HepG2 (cell line): ENCODE data around the gene PLD1. TPM values are rescaled to one million over a fixed set of nuclear protein-coding genes. Genes with fewer than 3 reads are reported as not detected.
A peak's percentile ranks its signal among the peaks of the same experiment; 100 is the strongest.

Experiments
- ATAC-seq: fragments of 200-7000 bp; cut with Tn5 transposase; 3 replicates; pipeline ENCODE4 v1.9.1; 2020; ENCODE audit warnings: mild to moderate bottlenecking, moderate library complexity
- BruUV-seq: library from RNA; stranded (reverse); fragments of 400-500 nt; replicated peaks from 2 replicates; lab custom pipeline; 2021; lab: Mats Ljungman, UMichigan
- CTCF ChIA-PET: fragments of 300-600 bp; formaldehyde crosslinking; extraction: SDS; loops from one replicate; lab custom pipeline; 2021; ENCODE audit warnings: low total read pairs, inconsistent platforms, low intra/inter-chr PET ratio; lab: Yijun Ruan, JAX
- POLR2A ChIA-PET: fragments of 350-600 bp; sonication (Branson Sonifier 250); formaldehyde crosslinking; loops from one replicate; lab custom pipeline; 2020; ENCODE audit warnings: antibody characterized with exemption, inconsistent platforms; lab: Yijun Ruan, JAX
- DNase-seq: peaks from one replicate; pipeline ENCODE4 v3.0.0-alpha.2; 2015; ENCODE audit warnings: low spot score
- FAIRE-seq: peaks from 3 replicates; lab custom pipeline; 2011; peaks lifted over from hg19 to GRCh38; lab: Jason Lieb, UNC
- H2AFZ ChIP-seq: one replicate; pipeline ENCODE4 v1.6.1; 2011; ENCODE audit warnings: low read length, inconsistent platforms
- H3K27ac ChIP-seq: fragments of 300-600 bp; 3 replicates; pipeline ENCODE4 v1.8.0; 2011; ENCODE audit warnings: mixed run types, mild to moderate bottlenecking, mixed read lengths, low read length, inconsistent platforms; ENCODE audit not compliant: insufficient read depth; ENCODE audit errors: extremely low read length
- H3K27me3 ChIP-seq, 2 experiments: fragments of 200-600 bp in 1 of 2; 2 replicates in 1 of 2; 3 replicates in 1 of 2; pipeline versions ENCODE4 v1.6.0 to v1.8.0; 2011; ENCODE audit warnings: low read length in 2 of 2, mild to moderate bottlenecking in 2 of 2, moderate library complexity in 2 of 2, inconsistent platforms in 1 of 2; ENCODE audit not compliant: insufficient read depth in 2 of 2, control insufficient read depth in 1 of 2
- H3K36me3 ChIP-seq, 2 experiments: fragments of 200-600 bp in 1 of 2; replicated peaks in 1 of 2; 2 replicates in 1 of 2; 3 replicates in 1 of 2; pipeline versions ENCODE4 v1.5.1 to v1.8.0; 2011; ENCODE audit warnings: low read length in 2 of 2, inconsistent platforms in 1 of 2; ENCODE audit not compliant: insufficient read depth in 2 of 2, control insufficient read depth in 1 of 2
- H3K4me1 ChIP-seq: 2 replicates; pipeline ENCODE4 v1.5.1; 2012; ENCODE audit warnings: low read length, inconsistent platforms; ENCODE audit not compliant: insufficient read depth
- H3K4me2 ChIP-seq: 2 replicates; pipeline ENCODE4 v1.6.0; 2011; ENCODE audit warnings: low read depth, low read length, inconsistent platforms
- H3K4me3 ChIP-seq, 3 experiments: fragments of 200-600 bp in 1 of 3; sonication (generic), shearing (Covaris generic) in 1 of 3; replicated peaks in 1 of 3; 2 replicates each; pipeline ENCODE4 v1.5.1; 2011 to 2016; ENCODE audit warnings: low read length in 3 of 3, inconsistent platforms in 2 of 3, low read depth in 2 of 3, mild to moderate bottlenecking in 2 of 3, control low read depth in 1 of 3, mixed read lengths in 1 of 3; ENCODE audit not compliant: insufficient read depth in 1 of 3
- H3K79me2 ChIP-seq: one replicate; pipeline ENCODE4 v1.6.1; 2011; ENCODE audit warnings: low read length, inconsistent platforms; ENCODE audit not compliant: insufficient read depth
- H3K9ac ChIP-seq: 2 replicates; pipeline ENCODE4 v1.6.0; 2011; ENCODE audit warnings: mild to moderate bottlenecking, low read depth, low read length, inconsistent platforms; ENCODE audit not compliant: insufficient read depth
- H3K9me3 ChIP-seq: 2 replicates; pipeline ENCODE4 v1.5.1; 2012; ENCODE audit warnings: mild to moderate bottlenecking, low read length
- H4K20me1 ChIP-seq: 2 replicates; pipeline ENCODE4 v1.6.0; 2011; ENCODE audit warnings: inconsistent platforms, mild to moderate bottlenecking, low read length, moderate library complexity; ENCODE audit not compliant: insufficient read depth
- AHDC1 ChIP-seq: sonication (generic); formaldehyde crosslinking; IDR thresholded peaks from 2 replicates; pipeline ENCODE4 v1.5.1; 2020; ENCODE audit warnings: mild to moderate bottlenecking, missing genetic modification reagents, borderline replicate concordance
- ARID2 ChIP-seq: sonication (generic); formaldehyde crosslinking; IDR thresholded peaks from 2 replicates; pipeline ENCODE4 v1.8.1; 2022; ENCODE audit warnings: mild to moderate bottlenecking, missing genetic modification reagents, borderline replicate concordance
- CHCHD3 ChIP-seq: sonication (generic); formaldehyde crosslinking; IDR thresholded peaks from 2 replicates; pipeline ENCODE4 v1.8.0; 2022; ENCODE audit warnings: mild to moderate bottlenecking, missing genetic modification reagents, moderate library complexity
- KDM5B ChIP-seq: sonication (generic); formaldehyde crosslinking; IDR thresholded peaks from 2 replicates; pipeline ENCODE4 v1.4.0; 2020; ENCODE audit warnings: missing genetic modification reagents, mild to moderate bottlenecking, borderline replicate concordance
- PATZ1 ChIP-seq: sonication (generic); formaldehyde crosslinking; IDR thresholded peaks from 2 replicates; pipeline ENCODE4 v1.4.0; 2020; ENCODE audit warnings: missing genetic modification reagents
- ZBTB1 ChIP-seq: sonication (generic); formaldehyde crosslinking; IDR thresholded peaks from 2 replicates; pipeline ENCODE4 v1.4.0; 2020; ENCODE audit warnings: missing genetic modification reagents, borderline replicate concordance
- ZNF224 ChIP-seq: sonication (generic); formaldehyde crosslinking; IDR thresholded peaks from 2 replicates; pipeline ENCODE4 v1.5.0; 2020; ENCODE audit warnings: mild to moderate bottlenecking, missing genetic modification reagents
- ZNF512 ChIP-seq: sonication (generic); formaldehyde crosslinking; IDR thresholded peaks from 2 replicates; pipeline ENCODE4 v1.4.0; 2020; ENCODE audit warnings: mild to moderate bottlenecking, missing genetic modification reagents
- WGBS: methylation state at CpG from one replicate; pipeline ENCODE4 v1.1.6; 2017; ENCODE audit warnings: low lambda C conversion rate; 5-methylcytosine and 5-hydroxymethylcytosine counted together
- in situ Hi-C: cut with HindIII; loops from 2 replicates; pipeline ENCODE4 v1.10.0; 2017; ENCODE audit warnings: low pct_unique_long_range_greater_than_20kb; ENCODE audit not compliant: extremely low pct_ligation_motif_present
- intact Hi-C: fragments of 100-400 bp; cut with micrococcal nuclease; formaldehyde crosslinking; loops from one replicate; pipeline ENCODE4 v1.10.0; 2022; ENCODE audit not compliant: unreplicated experiment
- polyA plus RNA-seq, 8 experiments: library from polyadenylated mRNA; depleted of rRNA in 3 of 8; stranded (reverse) in 7 of 8; unstranded in 1 of 8; fragments of >200 nt; fragmentation: Illumina TruSeq in 4 of 8; extraction: Trizol in 4 of 8; gene quantifications; 2 replicates each; pipeline versions ENCODE4 v1.2.1 to v1.2.3, GENCODE V29; 2011 to 2016; ENCODE audit warnings: low read depth in 4 of 8, missing spikeins in 1 of 8, mixed read lengths in 1 of 8; ENCODE audit not compliant: insufficient read depth in 1 of 8
- total RNA-seq, 5 experiments: library from RNA; depleted of rRNA; stranded (reverse); fragments of >200 nt; fragmentation: Illumina TruSeq; extraction: Trizol; gene quantifications; 2 replicates each; pipeline ENCODE4 v1.2.3, GENCODE V29; 2016; ENCODE audit warnings: low read depth in 1 of 5
- TF ChIP-seq, protein P1 (sequence below): sonication (generic); formaldehyde crosslinking; IDR thresholded peaks from 2 replicates; pipeline ENCODE4 v1.4.0; 2020; ENCODE audit warnings: missing genetic modification reagents

PLD1 gene
- total and polyA plus RNA-seq, 2 of the 13 experiments (the other 11 are each of a cell fraction or from before 2014, with no cell fraction given), result 27.1 to 59.4 TPM

- TF ChIP-seq PATZ1, result no peak
- 0 out of 2 replicates have a peak, but pooled peaks have one; percentile 23 for TF ChIP-seq AHDC1
- TF ChIP-seq, all 625 proteins: peak for 11
These were observed 14.5 kb upstream of the PLD1 start (continued) for GRCh38 chr3:171824824-171825221.

GRCh38 chr3:171824116-171824515 lies 13.8 kb upstream of the PLD1 start:
- WGBS, result 93% methylated on average over 6 of the region's 6 CpGs
- no peak overlapping the region for H3K4me2 ChIP-seq
- H3K27me3 ChIP-seq, result no peaks in the 10 kb centered on the region
- H4K20me1 ChIP-seq, result no peaks in the 10 kb centered on the region
- ATAC-seq, result no peak
- H2AFZ ChIP-seq, result no peak overlapping the region
- POLR2A ChIA-PET, result interaction anchor here (2.4 to 4.1 kb wide), 2 partner anchors 14 to 17 kb away, joined by 14 to 59 read pairs; partner anchors contain the start of gene PLD1
- peak overlapping the region; percentile 21 for H3K27ac ChIP-seq
- in situ Hi-C loops, result no loop called here
- H3K9me3 ChIP-seq, result no peaks in the 10 kb centered on the region
- DNase-seq, result no peak
- intact Hi-C loops, result loop anchor here (2.0 kb wide), 1 partner anchor 13 kb away; the partner anchor contains the start of gene PLD1
- no peak for FAIRE-seq
- no peak overlapping the region for H3K4me3 ChIP-seq
- peaks cover 79% of the 10 kb centered on the region for H3K4me1 ChIP-seq
- CTCF ChIA-PET, result no interaction called here
- H3K9ac ChIP-seq, result no peak overlapping the region
- H3K79me2 ChIP-seq, result no peaks in the 10 kb centered on the region
- no peaks in the 10 kb centered on the region for H3K36me3 ChIP-seq
- no TSS peak for BruUV-seq
- TF ChIP-seq KDM5B (CRISPR knock-in tag) (no peak), CHCHD3 (CRISPR knock-in tag) (no peak), ARID2 (CRISPR knock-in tag) (no peak), ZNF224 (CRISPR knock-in tag) (no peak), ZNF512 (no peak), ZBTB1 (CRISPR knock-in tag) (no peak)
- TF ChIP-seq, protein P1, sequence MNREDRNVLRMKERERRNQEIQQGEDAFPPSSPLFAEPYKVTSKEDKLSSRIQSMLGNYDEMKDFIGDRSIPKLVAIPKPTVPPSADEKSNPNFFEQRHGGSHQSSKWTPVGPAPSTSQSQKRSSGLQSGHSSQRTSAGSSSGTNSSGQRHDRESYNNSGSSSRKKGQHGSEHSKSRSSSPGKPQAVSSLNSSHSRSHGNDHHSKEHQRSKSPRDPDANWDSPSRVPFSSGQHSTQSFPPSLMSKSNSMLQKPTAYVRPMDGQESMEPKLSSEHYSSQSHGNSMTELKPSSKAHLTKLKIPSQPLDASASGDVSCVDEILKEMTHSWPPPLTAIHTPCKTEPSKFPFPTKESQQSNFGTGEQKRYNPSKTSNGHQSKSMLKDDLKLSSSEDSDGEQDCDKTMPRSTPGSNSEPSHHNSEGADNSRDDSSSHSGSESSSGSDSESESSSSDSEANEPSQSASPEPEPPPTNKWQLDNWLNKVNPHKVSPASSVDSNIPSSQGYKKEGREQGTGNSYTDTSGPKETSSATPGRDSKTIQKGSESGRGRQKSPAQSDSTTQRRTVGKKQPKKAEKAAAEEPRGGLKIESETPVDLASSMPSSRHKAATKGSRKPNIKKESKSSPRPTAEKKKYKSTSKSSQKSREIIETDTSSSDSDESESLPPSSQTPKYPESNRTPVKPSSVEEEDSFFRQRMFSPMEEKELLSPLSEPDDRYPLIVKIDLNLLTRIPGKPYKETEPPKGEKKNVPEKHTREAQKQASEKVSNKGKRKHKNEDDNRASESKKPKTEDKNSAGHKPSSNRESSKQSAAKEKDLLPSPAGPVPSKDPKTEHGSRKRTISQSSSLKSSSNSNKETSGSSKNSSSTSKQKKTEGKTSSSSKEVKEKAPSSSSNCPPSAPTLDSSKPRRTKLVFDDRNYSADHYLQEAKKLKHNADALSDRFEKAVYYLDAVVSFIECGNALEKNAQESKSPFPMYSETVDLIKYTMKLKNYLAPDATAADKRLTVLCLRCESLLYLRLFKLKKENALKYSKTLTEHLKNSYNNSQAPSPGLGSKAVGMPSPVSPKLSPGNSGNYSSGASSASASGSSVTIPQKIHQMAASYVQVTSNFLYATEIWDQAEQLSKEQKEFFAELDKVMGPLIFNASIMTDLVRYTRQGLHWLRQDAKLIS (CRISPR knock-in tag), result no peak
